ENCODE measurements around the gene POC1A. TPM values are rescaled to one million over a fixed set of nuclear protein-coding genes. Genes with fewer than 3 reads are reported as not detected.
"Not testable (repeated sequence)": the region's sequence is repeated elsewhere in the genome, so short reads cannot be mapped to it uniquely, and the experiment has no call there.

Gene POC1A
- total and polyA plus RNA-seq, 2 donors (not counting 1 experiment from before 2014, with no cell fraction given): 3.8 to 17.7 TPM

DNA sequence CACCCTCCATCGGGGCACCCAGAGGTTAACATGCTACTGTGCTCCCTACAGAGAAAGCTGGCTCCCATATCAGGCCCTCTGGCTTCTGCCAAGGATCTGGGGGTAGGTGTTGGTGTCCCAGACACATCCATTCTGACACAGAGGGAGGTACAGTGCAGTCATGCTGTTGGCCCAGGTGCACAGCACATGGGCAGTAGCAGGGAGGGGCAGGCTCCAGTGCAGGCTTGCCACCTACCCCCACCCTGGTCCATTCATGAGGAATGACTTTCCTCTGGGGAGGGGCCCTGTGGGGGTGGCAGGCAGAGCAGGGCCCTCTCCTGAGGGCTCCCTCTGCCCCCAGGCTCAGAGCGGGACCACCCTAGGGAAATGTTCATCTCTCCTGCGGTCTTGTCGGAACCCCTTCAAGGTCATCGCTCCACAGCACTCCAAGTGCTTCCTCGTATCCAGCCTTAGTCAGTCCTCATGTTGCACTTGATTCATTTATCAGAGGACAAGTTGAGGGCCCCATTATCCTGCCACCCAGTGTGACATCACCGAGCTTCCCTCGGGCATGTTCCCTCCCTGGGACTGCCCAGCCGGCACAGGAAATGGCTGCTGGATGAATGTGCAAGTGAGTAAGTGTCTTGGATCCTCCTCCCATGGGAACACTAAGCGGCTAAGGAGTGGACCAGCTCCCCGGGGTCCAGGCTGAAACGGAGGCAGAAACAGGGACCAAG is 107.9 kb downstream of the POC1A start:
- Histone ChIP-seq H3K4me2 (ENCODE audit: extremely low read depth, insufficient read depth, low read length) (peak overlapping the region; percentile 62), H4K20me1 (ENCODE audit: control insufficient read depth, extremely low read depth, insufficient read depth, low read length) (no peaks in the 10 kb centered on the region), H3K9me3 (ENCODE audit: control insufficient read depth, insufficient read depth, low read depth, low read length) (no peaks in the 10 kb centered on the region), H3K79me2 (ENCODE audit: control insufficient read depth, insufficient read depth, low read length) (peaks cover 11% of the 10 kb centered on the region), H3K27me3 (ENCODE audit: control insufficient read depth, insufficient read depth, low read length) (no peaks in the 10 kb centered on the region), H3K4me3 (replicated peaks in 1 of 4; ENCODE audit: control extremely low read depth in 1 of 4, insufficient read depth in 1 of 4, low read depth in 3 of 4, low read length in 4 of 4) (no peak overlapping the region), H2AFZ (ENCODE audit: low read length) (peak overlapping the region; percentile 38), H3K36me3 (ENCODE audit: control insufficient read depth, insufficient read depth, low read length) (peaks cover 22% of the 10 kb centered on the region), H3K9ac (ENCODE audit: insufficient read depth, low read length) (peak overlapping the region; percentile 59), H3K4me1 (ENCODE audit: control insufficient read depth, extremely low read depth, insufficient read depth, low read length) (peaks cover 30% of the 10 kb centered on the region), H3K27ac (ENCODE audit: insufficient read depth, low read length) (peak overlapping the region; percentile 98)
- TF ChIP-seq EZH2 (IDR thresholded peaks at IDR 0.05; ENCODE audit: low read length, missing control alignments): no peak
- TF ChIP-seq, protein P1, sequence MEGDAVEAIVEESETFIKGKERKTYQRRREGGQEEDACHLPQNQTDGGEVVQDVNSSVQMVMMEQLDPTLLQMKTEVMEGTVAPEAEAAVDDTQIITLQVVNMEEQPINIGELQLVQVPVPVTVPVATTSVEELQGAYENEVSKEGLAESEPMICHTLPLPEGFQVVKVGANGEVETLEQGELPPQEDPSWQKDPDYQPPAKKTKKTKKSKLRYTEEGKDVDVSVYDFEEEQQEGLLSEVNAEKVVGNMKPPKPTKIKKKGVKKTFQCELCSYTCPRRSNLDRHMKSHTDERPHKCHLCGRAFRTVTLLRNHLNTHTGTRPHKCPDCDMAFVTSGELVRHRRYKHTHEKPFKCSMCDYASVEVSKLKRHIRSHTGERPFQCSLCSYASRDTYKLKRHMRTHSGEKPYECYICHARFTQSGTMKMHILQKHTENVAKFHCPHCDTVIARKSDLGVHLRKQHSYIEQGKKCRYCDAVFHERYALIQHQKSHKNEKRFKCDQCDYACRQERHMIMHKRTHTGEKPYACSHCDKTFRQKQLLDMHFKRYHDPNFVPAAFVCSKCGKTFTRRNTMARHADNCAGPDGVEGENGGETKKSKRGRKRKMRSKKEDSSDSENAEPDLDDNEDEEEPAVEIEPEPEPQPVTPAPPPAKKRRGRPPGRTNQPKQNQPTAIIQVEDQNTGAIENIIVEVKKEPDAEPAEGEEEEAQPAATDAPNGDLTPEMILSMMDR (conservative IDR thresholded peaks at IDR 0.05 in 1 of 2, IDR thresholded peaks at IDR 0.05 in 1 of 2; ENCODE audit: low read depth in 1 of 2, low read length in 2 of 2): no peak
- DNase-seq (ENCODE audit: low read depth in 2 of 2): peak; percentile 91 to 99

DNA sequence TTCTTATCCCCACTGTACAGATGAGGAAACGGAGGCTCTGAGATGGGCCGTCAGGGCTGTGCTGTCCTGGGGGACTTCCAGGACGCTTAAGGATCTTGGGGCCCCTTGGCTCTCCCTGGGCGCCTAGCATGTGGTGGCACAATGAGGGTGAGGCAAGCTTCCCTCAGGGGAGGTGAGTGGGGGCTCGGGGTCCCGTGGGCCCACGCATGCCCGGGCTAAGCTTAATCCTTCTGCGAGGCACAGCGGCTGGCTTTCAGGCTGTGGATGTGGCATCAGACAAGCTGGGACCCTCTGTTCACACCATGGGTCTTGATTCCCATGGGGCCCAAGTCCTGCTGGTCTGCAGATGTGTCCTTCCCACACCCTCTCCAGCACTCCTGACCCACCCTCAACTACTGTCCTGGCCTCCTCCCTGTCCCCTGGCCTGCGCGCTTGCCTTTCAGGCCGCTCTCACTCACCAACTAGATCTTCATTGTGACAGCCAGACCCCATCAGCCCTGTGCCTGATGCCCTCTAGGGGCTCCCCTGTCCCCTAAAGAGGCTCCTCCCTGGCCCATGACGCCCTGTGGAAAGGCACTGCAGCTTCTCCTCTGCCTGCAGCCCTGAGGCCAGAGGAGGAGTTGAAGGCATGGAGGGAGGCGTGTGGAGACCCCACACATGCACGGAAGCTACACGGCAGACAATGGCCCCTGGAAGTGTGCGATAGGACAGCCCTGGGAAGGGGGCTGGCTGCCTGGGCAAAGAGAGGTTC is 109.2 kb downstream of the POC1A start:
- Histone ChIP-seq H3K4me3 (replicated peaks in 1 of 4; ENCODE audit: control extremely low read depth in 1 of 4, insufficient read depth in 1 of 4, low read depth in 3 of 4, low read length in 4 of 4) (no peak overlapping the region), H3K4me1 (ENCODE audit: control insufficient read depth, extremely low read depth, insufficient read depth, low read length) (peaks cover 30% of the 10 kb centered on the region), H2AFZ (ENCODE audit: low read length) (no peak overlapping the region), H3K9me3 (ENCODE audit: control insufficient read depth, insufficient read depth, low read depth, low read length) (no peaks in the 10 kb centered on the region), H3K4me2 (ENCODE audit: extremely low read depth, insufficient read depth, low read length) (no peak overlapping the region), H3K36me3 (ENCODE audit: control insufficient read depth, insufficient read depth, low read length) (peaks cover 10% of the 10 kb centered on the region), H3K27ac (ENCODE audit: insufficient read depth, low read length) (peak overlapping the region; percentile 98), H3K9ac (ENCODE audit: insufficient read depth, low read length) (no peak overlapping the region), H3K27me3 (ENCODE audit: control insufficient read depth, insufficient read depth, low read length) (no peaks in the 10 kb centered on the region), H4K20me1 (ENCODE audit: control insufficient read depth, extremely low read depth, insufficient read depth, low read length) (no peaks in the 10 kb centered on the region), H3K79me2 (ENCODE audit: control insufficient read depth, insufficient read depth, low read length) (peaks cover 3% of the 10 kb centered on the region)
- no peak for TF ChIP-seq EZH2 (IDR thresholded peaks at IDR 0.05; ENCODE audit: low read length, missing control alignments)
- DNase-seq (ENCODE audit: low read depth in 2 of 2): no peak

DNA sequence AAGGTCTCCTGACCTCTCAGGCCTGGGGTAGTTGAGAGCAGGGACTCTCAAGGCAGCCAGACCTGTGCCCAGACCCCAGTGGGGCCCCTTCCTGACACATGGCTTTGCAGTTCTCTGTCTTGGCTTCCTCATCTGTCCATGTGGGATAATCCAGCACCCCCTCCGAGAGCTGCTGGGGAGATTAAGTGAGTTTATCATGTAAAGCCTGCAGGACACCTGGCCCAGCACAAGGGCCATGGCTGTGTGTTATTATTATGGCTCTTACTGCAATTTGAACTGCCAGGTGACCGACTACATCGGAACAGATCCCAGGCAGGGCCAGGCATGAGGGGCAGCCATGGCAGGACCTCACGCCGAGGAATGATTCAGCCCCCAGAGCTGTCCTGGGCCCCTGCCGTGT is 110.5 kb downstream of the POC1A start:
- TF ChIP-seq, protein P1 (conservative IDR thresholded peaks at IDR 0.05 in 1 of 2, IDR thresholded peaks at IDR 0.05 in 1 of 2; ENCODE audit: low read depth in 1 of 2, low read length in 2 of 2): no peak
- no peak for TF ChIP-seq EZH2 (IDR thresholded peaks at IDR 0.05; ENCODE audit: low read length, missing control alignments)
- Histone ChIP-seq H3K27me3 (ENCODE audit: control insufficient read depth, insufficient read depth, low read length) (no peaks in the 10 kb centered on the region), H3K4me2 (ENCODE audit: extremely low read depth, insufficient read depth, low read length) (no peak overlapping the region), H3K36me3 (ENCODE audit: control insufficient read depth, insufficient read depth, low read length) (peaks cover 6% of the 10 kb centered on the region), H3K4me1 (ENCODE audit: control insufficient read depth, extremely low read depth, insufficient read depth, low read length) (peaks cover 30% of the 10 kb centered on the region), H3K9ac (ENCODE audit: insufficient read depth, low read length) (no peak overlapping the region), H3K4me3 (replicated peaks in 1 of 4; ENCODE audit: control extremely low read depth in 1 of 4, insufficient read depth in 1 of 4, low read depth in 3 of 4, low read length in 4 of 4) (no peak overlapping the region), H3K79me2 (ENCODE audit: control insufficient read depth, insufficient read depth, low read length) (no peaks in the 10 kb centered on the region), H2AFZ (ENCODE audit: low read length) (no peak overlapping the region), H3K27ac (ENCODE audit: insufficient read depth, low read length) (no peak overlapping the region), H3K9me3 (ENCODE audit: control insufficient read depth, insufficient read depth, low read depth, low read length) (no peaks in the 10 kb centered on the region), H4K20me1 (ENCODE audit: control insufficient read depth, extremely low read depth, insufficient read depth, low read length) (no peaks in the 10 kb centered on the region)
- DNase-seq (ENCODE audit: low read depth in 2 of 2): no peak

DNA sequence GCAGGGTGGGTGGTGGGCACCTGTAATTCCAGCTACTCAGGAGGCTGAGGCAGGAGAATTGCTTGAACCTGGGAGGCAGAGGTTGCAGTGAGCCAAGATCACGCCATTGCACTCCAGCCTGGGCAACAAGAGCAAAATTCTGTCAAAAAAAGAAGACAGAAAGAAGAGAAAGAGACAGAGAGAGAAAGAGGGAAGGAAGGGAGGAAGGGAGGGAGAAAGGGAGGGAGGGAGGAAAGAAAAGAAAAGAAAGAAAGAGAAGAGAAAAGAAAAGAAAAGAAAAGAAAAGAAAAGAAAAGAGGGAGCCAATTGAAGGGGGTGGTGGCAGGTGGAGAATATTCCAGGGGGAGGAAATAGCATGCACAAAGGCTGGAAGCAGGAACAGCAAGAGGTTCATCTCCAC is 111.2 kb downstream of the POC1A start:
- not testable (repeated sequence) for H2AFZ ChIP-seq (ENCODE audit: low read length); H3K9me3 ChIP-seq (ENCODE audit: control insufficient read depth, insufficient read depth, low read depth, low read length); H3K36me3 ChIP-seq (ENCODE audit: control insufficient read depth, insufficient read depth, low read length); DNase-seq (ENCODE audit: low read depth in 2 of 2); H3K27ac ChIP-seq (ENCODE audit: insufficient read depth, low read length); H3K79me2 ChIP-seq (ENCODE audit: control insufficient read depth, insufficient read depth, low read length); H3K9ac ChIP-seq (ENCODE audit: insufficient read depth, low read length); H3K4me2 ChIP-seq (ENCODE audit: extremely low read depth, insufficient read depth, low read length); H4K20me1 ChIP-seq (ENCODE audit: control insufficient read depth, extremely low read depth, insufficient read depth, low read length); H3K4me3 ChIP-seq (replicated peaks in 1 of 4; ENCODE audit: control extremely low read depth in 1 of 4, insufficient read depth in 1 of 4, low read depth in 3 of 4, low read length in 4 of 4); H3K27me3 ChIP-seq (ENCODE audit: control insufficient read depth, insufficient read depth, low read length)
- H3K4me1 ChIP-seq (ENCODE audit: control insufficient read depth, extremely low read depth, insufficient read depth, low read length): peaks cover 26% of the 10 kb centered on the region

Data from fibroblast of lung (primary cell).